IPS-NIHi7 (cell line): ENCODE data around the gene CDK14.

Experiments
- DNase-seq: peaks from one replicate; pipeline ENCODE4 v3.0.0; 2012; ENCODE audit warnings: mixed read lengths; ENCODE audit errors: extremely low spot score

The CDK14 gene

DNA sequence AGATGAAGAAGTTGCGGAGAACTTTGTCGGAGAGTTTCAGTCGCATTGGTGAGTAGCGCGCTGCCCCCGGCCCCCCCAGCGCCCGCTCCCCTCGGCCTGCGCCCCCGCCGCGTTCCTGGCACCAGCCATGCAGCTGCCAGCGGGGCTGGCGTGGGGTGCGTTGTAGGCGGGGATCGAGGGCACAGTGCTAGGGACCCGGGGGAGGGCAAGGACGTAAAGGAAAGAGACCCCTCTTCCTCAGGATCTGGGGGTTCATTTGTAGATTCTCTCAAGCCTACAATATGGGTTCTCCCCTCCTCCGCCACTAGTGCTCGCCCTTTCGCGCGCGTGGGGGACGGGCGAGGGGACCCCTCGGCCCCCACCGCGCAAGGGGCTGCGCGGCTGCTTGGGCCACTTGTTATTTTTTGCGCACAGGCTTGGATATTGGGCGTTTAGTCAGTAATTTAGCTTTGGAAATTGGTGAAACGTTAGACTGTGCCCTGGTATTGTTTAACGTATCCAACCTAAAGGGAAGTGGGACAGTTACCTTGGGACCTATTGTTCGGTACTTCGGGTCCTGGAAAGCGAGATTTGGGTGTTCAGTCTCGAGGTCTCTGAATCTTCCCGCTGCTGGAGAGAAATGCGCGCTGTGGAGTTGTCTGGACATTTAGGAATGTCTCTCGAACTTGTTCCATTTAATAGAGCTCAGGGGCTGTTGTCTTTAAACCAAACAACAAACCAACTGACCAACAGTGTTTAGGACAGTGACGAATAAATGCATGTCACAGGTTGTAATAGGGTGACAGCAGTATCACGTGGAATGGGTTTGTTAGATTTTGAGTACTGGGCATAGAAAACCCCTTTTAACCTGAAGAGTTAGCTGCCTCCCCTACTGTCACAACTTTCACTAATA is 796 bp downstream of the CDK14 start:
- no peak for DNase-seq

DNA sequence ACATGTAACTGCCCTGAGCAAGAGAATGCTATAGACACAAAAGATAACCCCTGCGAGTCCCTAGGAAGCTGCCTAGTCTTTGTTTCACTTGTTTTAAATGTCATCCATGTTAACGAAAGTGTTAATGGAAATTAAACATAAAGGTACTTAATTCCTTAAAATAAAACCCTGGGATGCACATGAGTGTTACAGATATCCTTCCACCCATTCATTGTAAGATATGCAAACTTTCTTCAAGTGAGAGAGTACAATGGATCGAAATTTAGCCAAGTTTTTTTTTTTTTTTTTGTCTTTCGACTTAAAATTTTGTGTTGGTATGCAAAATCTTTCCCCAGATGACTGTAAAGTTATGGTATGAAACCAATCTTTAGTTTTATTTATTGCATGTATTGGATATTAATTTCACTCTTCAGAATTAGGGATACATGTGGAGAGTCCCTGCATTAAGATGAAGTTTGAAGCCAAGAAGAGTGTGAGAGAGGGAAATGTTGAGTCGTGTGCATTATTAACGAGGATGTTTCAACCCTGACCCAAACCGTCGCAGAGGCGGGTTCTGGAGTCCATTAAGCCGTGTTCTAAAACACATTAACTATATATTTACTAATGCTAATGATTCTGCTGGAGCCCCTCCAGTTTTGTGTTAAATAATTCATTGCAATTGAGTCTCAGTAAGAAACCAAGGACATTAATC is 1.6 kb downstream of the CDK14 start:
- DNase-seq = no peak

DNA sequence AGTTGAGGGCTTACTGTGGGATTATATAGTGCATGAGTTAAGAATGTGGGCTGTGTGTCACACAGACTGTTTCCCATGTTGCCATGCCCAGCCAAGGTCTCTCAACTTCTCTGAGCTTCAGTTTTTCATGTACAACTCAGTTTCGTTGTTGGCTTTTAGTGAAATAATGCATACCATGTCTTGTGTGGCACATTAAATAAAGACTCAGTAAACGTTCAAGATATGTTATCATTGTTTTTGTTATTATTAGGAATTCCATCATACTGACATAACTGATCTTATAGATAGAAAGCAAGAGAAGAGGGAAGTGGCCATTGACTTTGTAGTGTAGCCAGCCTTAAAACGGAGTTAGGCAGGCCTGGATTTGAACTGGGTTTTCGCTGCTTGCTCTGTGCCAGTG is 2.9 kb downstream of the CDK14 start:
- DNase-seq = no peak

DNA sequence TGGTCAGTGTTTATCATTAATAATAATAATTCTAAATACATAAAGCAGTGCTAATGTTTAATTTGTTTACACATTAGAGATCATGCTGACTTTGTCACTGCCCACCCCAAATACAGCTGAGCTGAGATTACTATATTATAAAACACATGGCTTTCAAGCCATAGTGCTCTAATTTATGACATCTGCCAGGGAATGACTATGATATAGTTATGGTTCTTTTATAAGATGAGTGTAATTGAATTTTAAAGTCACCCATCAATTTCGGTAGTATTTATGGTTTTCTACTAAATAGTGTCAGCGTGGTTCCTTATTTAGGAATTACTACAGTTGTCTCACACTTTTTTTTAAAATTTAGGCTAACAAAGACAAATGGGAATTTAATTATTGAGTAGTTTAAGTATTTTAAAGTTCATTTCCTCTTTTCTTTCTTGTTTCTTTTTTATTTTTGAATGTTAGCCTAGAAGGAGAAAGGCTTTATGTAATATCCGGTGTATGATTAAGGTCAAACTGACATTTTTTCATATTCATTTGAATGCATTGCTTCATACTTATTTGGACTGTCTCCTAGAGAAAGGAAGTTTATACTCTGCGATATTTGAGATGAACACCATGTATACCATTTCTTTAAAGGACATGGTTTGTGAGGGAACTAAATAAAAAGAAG is 3.9 kb downstream of the CDK14 start:
- no peak for DNase-seq

DNA sequence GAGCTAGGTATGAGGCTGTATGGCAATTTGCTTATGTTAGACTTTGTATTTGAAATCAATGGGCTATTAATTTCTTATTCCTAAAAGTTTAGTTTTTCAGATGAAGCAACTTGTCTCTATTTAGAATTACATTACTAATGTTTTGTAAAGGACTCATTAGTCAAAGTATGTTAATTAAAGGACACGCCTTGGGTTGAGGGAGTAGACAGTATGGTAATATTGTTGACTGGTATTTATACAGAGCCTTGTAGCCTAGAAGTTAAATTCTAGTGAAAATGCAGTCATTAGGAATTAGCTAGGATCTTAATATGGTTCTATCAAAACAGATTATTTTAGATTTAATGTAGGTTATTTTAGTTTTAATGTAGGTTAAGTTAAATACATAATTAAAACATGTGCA is 6.2 kb downstream of the CDK14 start:
- no peak for DNase-seq

DNA sequence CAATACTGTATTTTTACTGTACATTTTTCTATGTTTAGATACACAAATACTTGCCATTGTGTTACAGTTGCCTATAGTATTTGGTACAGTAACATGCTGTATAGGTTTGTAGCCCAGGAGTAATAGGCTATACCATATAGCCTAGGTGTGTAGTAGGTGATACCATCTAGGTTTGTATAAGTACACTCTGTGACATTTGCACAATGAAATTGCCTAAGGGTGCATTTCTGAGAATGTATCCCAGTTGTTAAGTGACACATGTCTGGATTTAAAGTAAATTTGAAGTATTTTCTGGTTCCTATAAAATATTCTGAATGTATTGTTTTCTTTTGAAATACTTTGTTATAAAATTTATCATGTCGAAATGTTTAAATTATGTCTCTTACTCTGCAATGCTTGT is 7.2 kb downstream of the CDK14 start:
- DNase-seq = no peak

DNA sequence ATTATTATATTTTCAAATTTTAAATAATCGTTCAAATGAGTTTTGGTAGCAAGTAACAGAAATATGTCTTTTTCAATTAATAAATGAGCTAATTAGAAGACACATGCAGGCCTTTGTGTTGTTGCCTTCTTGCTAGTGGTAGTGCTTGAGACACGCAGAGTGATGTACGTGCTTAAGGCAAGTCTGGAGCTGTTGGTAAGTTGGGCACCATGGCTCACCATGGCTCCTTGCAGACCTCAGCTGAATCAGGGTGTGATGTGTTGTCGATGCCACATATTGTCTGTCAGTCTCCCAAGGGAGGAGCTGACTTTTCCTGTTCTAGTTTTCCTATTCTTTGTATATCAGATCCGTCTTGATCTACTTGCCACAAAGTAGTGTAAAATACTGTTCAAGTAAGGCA is 8.3 kb downstream of the CDK14 start:
- no peak for DNase-seq

DNA sequence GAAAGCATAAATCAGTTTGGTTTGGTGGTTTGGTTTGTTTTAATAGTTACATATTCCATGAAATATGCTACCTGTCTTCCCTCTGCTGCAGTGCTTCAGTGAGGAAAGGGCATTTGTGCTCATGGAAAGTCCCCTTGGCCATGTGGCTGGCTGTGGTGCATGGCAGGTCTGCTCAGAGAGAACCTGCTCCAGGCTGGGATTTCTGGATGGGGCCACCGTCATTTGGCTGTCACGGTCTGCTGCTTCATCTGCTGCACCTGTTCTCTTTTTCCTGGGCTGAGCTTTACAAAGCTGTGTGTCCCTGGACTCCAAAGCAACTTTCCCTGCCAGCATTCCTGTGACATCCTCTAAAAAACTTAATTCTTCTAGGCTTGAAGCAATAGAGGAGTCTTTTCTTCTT is 8.9 kb downstream of the CDK14 start:
- no peak for DNase-seq

DNA sequence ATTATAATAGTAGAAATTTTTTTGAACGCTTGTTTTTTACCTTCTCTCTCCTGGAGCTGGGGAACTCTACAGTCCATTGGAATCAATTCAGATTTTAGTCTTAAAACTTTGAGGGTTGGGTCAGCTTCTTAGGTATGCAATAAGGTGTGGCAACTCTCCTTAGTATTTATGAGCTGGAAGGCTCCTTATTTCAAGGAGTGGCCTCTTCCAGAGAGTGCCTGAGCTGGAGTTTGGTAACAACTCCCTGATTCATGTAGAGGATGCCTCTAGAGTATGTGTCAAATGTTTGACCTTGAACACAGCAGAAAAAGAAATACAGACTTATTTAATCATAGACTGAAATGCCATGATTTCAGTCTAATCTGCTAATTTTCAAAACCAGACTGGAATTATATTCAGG is 11.1 kb downstream of the CDK14 start:
- DNase-seq = no peak

GRCh38 chr7:90610105-90610504 is 14.0 kb downstream of the CDK14 start:
- no peak for DNase-seq

GRCh38 chr7:90611115-90611514 is 15.0 kb downstream of the CDK14 start:
- DNase-seq = no peak

DNA sequence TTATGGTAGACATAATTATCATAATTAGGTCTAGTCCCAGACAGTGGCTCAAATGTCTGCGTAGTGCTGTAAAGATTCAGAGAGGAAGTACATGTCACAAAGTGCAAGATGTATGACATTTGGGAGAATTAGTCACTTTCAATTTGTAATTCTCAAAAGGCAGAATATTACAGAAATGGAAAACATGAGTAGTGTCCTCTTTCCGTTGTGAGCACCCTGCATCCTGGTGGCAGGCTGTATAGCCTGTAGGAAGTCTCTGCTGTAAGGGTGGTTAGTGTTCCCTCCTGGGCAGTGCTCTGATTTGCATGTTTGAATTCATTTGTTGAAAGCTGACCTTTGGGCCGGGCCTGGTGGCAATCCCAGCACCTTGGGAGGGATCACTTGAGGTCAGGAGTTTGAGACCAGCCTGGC is 17.0 kb downstream of the CDK14 start:
- no peak for DNase-seq

DNA sequence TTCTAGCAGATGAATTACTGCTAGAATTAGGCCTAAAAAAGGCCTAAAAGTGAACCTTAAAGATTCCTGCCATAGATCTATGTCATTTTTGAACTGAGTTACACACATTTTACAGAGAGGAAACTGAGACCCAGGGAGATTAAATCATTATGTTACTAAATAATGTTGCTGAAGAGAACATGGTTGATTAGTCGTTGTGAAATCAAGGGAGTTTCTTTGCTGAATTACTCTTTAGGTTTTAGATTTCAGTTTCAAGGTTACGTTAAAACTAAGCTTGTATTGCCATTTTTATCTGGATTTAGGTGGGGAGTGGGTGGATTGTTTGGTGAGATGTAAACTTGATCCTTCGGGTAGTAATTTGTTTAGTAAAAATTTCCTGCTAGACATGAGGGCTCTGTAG is 21.3 kb downstream of the CDK14 start:
- DNase-seq = no peak

- DNase-seq = no peak
Observed at GRCh38 chr7:90618876-90619275, 22.8 kb downstream of the CDK14 start.

- DNase-seq = no peak
Observed at GRCh38 chr7:90621125-90621746, 25.1 kb downstream of the CDK14 start.

GRCh38 chr7:90621747-90622140 is 25.6 kb downstream of the CDK14 start:
- peak; percentile 26 for DNase-seq

GRCh38 chr7:90622670-90623069 is 26.5 kb downstream of the CDK14 start:
- no peak for DNase-seq

DNA sequence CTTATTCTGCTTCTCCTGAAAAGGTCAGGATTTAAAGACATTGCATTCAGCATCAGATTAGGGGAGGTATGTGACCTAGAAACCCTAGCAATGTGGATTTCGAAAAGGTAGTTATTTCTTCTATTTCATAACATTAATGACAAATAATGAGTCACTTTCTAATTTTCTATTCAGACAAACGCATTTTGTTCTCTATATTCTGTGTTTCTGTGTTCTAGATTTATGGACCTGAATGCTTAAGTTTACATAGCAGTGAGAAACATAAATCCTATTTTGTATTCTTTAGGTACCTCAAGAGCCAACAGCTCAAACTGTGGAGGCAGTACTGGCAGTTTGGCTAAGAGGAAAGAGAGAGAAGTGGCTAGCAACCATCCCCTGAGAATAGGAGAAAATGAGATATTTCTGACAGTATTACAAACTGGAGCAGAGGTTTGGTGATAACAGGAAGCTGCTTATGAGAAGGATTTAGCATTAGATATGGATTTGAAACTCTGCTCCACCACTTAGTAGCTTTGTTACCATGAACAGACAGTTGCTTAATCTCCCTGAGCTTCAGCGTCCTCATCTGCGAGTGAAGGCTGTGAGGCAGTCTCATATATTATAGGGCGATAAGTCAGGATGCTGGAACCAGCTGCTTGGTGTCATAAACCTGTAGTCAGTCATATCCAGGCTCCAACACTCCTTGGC is 28.2 kb downstream of the CDK14 start:
- no peak for DNase-seq

- DNase-seq = no peak
Observed at GRCh38 chr7:90625051-90625450, 28.9 kb downstream of the CDK14 start.

DNA sequence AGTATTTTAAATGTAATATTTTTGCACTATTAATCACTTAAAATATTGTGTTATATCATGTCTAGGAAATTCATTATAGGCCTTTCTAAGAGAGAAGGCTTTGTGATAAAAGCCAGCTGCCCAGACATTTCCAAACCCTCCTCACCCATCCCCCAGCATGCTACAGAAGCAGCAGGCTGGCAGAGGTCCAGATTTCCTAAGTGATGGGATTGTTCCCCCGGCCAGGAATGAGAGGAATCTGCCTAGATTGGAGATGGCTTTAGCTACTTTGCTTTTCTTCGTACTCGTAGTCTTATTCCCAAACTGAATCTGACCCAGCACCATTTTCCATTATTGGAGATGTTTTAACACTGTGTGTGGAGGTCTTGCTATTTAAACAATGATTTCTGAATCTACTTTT is 29.4 kb downstream of the CDK14 start:
- DNase-seq = peak; percentile 46

- DNase-seq = no peak
Observed at GRCh38 chr7:90626013-90626412, 29.9 kb downstream of the CDK14 start.
